22Rv1 (cell line): ENCODE data around the gene GOLGA3.

Source experiments
- CTCF ChIP-seq: fragments of 450-650 bp; IDR thresholded peaks from 2 replicates; pipeline ENCODE4 v1.5.1; 2017; ENCODE audit warnings: mild to moderate bottlenecking
- ZFX ChIP-seq: fragments of 450-650 bp; IDR thresholded peaks from 2 replicates; pipeline ENCODE4 v1.6.1; 2017; ENCODE audit warnings: antibody characterized with exemption, borderline replicate concordance

- TF ChIP-seq CTCF = no peak
- TF ChIP-seq ZFX = no peak
These were observed 45.1 kb upstream of the GOLGA3 start for GRCh38 chr12:132873724-132874123.
